ENCODE data around the gene LPO.

LPO gene

DNA sequence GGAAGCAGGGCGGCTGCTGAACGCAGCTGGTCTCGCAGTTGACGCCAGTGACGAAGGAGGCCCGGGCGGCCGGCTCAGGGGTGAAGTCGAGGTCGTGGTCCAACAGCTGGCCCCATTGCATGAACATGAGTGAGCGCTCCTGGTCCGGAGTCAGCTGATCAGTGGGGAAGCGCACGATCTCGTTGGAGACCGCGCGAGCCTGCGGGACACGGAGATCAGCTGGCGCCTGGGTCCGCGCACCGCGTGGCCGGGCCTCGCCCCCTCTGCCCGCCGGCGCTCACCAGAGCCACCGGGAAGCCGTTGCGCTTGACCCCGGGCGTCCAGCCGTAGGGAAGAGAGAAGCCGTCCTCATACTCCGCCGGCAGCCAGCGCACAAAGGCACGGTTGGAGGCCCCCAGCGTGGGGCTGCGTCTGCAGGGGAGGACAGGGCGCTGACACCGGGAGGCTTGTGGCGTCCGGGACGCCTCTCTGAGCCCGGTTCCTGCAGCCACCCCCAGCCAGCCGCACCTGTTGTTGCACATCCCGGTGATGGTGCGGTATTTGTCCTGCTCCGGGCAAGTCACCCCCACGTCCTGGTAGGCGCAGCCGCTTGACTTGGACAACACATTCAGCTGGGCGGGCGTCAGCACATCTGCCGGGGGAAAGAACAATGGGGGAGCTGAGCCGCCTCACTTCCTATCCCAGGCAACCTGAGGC is 40.8 kb downstream of the LPO start:
- no peak for DNase-seq

DNA sequence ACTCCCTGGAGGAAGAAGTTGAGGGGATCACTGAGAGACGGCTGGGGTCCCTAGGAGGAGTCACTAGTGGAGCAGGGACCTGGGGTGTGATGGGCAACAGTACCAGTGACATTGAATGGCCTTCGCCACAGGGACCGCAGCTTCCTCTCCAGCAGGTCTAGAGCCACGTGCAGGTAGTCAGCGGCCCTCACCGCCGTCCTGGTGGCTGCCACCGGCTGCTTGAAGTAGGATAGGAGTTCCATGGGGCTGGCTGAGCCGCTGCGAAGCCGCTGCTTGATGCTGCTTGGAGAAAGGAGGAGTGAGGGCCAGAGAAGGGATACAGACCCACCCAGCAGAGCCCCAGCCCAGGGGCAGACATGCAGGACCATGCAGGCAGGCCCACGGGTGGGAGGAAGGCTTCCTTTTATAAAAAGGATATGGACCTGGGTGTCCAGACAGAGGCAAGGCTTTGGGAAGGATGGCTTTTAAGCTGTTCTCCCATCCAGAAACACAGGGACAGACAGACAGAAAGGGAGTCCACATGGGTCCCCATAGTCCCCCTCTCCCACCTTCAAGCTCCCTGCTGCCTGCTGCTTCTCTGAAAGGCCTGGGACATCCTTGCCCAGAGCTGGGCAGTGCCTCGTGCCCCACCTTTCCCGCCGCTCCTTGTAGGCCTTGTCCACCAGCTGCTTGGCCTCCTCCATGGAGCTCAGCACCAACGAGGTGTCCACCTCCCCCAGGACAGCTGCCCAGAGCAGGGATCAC is 41.5 kb downstream of the LPO start:
- DNase-seq = no peak

DNA sequence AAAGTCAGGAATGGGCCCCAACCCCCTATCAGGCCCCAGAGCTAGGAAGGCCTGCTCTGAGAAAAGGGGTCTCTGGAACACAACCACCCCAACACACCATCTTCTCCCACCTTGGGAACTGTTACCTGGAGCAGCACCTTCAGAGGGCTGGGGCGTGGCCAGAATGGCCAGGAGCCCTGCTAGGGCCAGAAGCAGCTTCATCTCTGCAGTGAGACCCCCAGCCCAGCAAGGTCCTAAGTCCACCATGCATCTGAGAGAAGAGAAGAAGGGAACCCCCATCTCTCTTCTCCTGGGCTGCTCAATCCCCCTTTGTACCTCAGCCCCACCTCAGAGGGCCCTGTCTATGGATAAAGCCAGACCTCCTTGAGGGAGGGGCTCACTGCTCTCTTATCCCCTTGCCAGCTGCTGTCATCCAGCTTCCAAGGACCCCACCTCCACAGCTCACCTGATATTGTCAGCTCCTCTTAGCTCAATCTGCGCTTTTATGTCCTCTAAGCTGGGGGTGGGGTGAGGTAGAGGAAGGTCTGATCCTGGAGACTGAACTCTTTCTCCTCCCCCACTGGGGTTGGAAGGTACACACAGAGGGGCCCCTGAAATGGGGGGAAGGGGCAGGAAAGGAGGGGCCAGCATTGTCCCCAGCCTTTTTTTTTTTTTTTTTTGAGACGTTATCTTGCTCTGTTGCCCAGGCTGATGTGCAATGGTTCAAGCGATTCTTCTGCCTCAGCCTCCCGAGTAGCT is 42.3 kb downstream of the LPO start, which contains the start of gene MPO:
Gene MPO (minus strand): TSS at position 456 of the 738 bp plus-strand sequence. CDS start 177 bp downstream, at position 279.
- DNase-seq = no peak

- no peak for DNase-seq
Observed at GRCh38 chr17:58281511-58282011, 43.2 kb downstream of the LPO start.

GRCh38 chr17:58282442-58282841 is 44.1 kb downstream of the LPO start:
- no peak for DNase-seq

GRCh38 chr17:58283674-58284612 is 45.6 kb downstream of the LPO start:
- no peak for DNase-seq

DNA sequence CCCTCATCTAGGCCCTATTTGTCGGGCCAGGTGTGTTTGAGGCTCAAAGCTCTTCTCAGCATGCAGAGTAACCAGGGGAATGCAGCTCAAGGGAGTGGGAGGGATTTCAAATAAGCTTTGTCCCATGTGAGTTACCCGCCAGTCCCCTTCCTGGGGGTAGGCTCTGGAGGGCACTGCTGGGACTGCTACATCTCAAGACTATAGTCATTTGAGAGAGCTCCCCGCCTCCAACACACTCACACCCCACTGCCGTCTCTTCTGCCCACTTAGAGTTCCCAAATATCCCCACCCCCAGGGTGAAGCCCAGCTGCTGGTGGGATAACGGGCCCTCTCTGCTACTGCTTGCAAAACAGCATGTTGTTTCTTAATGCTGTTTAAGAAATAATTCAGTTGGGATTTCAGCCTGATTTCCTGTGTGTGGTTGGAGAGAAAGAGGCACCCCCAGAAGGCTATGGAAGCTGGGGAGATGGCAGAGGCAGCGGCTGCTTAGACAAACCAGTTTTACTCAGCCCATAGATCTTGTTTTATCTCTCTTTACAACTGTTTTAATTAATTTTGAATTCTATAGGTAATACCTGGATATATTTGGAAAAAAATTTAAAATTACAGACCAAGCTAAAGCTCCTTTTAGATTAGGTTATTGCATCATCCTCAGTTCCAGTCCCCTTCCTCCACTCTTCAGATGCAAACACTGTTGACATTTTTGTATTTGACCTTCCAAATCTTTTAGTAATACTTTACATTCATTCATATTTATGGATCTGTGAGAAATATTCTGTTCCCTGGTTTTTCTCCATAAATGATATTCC is 46.4 kb downstream of the LPO start:
- DNase-seq = no peak

DNA sequence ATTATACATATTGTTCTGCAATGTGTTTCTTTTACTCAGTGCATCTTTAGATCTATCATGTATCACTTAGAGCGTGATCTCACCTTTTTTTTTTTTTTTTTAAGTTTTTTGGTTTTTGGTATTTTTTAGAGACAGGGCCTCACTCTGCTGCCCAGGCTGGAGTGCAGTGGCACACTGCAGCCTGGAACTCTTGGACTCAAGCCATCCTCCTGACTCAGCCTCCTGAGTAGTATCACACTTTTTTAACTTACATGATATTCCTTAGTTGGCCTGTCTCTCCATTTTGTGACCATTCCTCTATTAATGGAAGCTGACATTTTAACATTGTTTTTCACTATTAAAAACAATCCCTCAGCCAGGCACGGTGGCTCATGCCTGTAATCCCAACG is 47.0 kb downstream of the LPO start:
- no peak for DNase-seq

- DNase-seq = no peak
Observed at GRCh38 chr17:58289869-58290268, 51.5 kb downstream of the LPO start.

- no peak for DNase-seq
Observed at GRCh38 chr17:58291246-58291645, 52.9 kb downstream of the LPO start.

DNA sequence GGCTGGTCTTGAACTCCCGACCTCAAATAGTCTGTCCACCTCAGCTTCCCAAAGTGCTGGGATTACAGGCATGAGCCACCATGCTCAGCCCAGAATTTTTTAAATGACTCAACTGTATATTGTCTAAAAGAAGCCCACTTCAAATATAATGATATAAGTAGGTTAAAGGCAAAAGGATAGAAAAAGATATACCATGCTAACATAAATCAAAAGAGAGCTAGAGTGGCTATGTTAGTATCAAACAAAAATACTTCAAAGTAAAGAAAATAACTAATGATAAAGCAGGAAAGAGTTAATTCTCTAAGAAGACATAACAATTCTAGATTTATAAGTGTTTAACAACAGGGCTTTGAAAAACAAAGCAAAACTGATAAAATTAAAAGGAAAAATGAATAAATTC is 55.6 kb downstream of the LPO start:
- no peak for DNase-seq

GRCh38 chr17:58300336-58300735 is 62.0 kb downstream of the LPO start:
- DNase-seq = no peak

DNA sequence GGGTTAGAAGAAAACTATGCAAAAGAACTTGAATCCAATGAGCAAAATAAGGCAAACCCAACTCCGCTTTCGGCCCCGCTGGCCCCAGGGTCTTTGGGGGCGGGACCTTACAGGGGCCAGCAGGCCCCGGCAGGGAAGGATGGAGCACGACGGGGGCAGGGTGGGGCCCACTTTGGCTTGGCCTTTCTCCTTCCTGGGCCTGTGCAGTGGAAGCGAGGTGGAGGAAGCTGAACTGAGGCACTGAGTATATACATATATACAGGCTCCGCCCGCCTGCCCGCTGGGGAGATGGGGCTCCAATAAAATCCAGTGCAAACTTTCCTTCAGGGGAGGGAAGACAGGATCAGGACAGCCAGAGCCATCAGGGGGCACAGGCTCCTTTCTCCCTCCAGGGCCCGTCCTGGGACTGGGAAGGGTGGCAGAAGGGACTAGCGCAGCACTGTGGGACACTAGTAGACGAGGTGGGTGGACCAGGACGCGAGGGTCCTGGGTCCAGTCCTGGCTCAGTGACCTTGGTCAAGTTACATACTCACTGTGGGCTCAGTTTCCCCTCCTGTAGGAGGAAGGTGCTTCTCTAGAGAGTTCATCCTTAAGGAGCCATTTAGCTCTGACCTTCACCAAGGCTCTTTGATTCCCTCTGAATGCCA is 63.2 kb downstream of the LPO start:
- DNase-seq = no peak

GRCh38 chr17:58302171-58302918 is 64.0 kb downstream of the LPO start:
- no peak for DNase-seq

- no peak for DNase-seq
Observed at GRCh38 chr17:58302919-58303585, 64.7 kb downstream of the LPO start.

DNA sequence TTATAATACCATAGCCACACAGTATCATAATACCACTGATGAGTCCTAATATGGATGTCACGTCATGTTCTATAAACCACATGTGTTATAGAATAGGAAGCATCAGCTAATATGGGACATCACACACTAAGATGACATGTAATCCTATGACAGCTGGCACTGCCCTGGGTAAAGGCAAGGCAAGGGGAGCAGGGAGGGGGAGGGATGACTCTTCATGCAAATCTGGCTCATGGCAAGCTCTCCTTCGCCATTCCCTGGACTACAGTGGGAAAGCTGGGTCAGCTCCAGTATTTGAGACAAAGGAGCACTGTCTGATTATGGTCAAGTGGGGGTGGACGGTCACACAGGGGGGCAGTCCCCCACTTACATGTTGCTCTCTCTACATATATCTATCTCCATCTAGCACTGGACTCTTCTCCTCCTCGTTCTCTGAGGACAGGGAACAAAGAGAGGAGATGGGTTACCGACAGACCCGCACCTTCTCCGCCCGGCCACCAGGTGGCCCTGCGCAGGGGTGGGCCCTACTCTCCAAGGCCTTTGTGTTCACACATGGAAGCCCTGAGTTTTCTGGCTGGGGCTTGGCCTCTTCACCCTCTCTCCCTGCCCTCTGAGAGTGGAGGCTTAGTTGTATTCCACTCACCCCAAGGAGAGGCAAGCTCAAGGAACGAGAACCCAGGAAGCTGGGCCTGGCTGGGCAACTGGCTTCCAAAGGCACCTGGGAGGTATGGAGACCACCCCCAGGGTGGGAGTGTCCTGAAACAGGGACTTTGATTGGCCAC is 65.8 kb downstream of the LPO start:
- DNase-seq = peak; percentile 60 to 72

DNA sequence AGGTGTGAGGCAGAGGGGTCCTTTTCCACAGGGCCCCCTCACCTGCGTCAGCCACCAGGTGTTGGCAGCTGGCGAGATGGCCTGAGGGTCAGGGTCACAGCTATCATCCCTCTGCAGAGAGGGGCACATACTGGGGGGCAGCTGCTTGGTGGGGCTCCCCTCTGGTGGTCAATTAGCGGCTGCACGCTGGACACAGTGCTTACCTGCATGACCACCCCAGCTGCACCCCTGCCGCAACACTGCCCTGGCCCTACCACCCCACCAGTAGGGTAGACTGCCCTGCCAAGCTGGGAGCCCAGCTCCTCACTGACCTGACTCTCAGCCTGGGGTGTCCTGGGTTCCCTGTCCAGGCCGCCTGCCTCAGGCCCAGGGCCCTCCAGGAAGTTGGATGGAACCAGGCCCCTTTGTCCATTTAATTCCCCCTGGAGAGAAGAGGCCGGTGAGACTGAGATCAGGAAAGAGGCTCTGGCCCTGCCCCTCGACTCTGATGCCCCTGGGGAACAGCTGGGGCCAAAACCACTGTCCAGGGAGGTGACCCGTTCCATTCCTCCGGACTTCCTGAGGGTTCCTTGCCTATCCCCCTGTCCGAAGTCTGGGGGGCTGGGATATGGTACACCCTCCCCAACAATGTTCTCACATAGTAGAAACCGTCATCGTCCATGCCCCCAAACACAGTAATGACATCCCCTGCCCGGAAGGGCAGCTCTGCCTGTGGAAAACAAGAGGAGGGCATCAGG is 66.5 kb downstream of the LPO start:
- DNase-seq = no peak

DNA sequence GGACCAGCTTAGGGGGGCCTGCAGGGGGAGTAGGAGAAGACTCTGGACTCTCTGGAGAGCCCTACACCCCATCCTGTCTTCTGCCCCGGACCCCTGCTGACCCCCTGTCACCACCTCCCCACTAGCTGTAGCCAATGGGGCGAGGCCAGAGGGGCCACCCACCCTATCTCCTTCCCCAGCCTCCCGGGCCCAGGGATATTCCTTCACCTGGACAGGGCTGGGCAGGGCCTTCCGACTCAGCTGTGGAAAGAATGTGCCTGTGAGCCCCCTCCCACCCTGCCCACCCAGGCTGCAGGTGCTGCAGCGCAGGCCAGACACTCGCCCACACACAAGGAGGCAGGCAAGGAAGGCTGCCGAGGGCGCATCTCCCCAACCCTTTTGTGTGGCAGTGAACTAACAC is 67.2 kb downstream of the LPO start:
- DNase-seq = no peak

Measured in activated CD4-positive, alpha-beta T cell treated with anti-CD3 and anti-CD28 coated beads, Interleukin-2, amount 50 U/mL, for 48 hours (primary cell).